Measurements from ENCODE around the gene IRGM.
"Not testable (repeated sequence)": the region's sequence is repeated elsewhere in the genome, so short reads cannot be mapped to it uniquely, and the experiment has no call there.

GRCh38 chr5:150845185-150845859, 999 bp upstream of the IRGM start:
- not testable (repeated sequence) for TF ChIP-seq CTCF (conservative IDR thresholded peaks at IDR 0.05); EZH2 (IDR thresholded peaks at IDR 0.05; ENCODE audit: low read depth)

Measured in PC-9 (cell line).